Posterior cingulate gyrus (tissue), 11 donors: ENCODE measurements around the gene PGA5.
A peak's percentile ranks its signal among the peaks of the same experiment; 100 is the strongest.

Experiments used
- DNase-seq, 10 donors: peaks; one replicate each; pipeline versions ENCODE4 v3.0.0 to v3.0.0-alpha.2; 2020 to 2021; ENCODE audit warnings: mixed read lengths in 3 of 10
- intact Hi-C: fragments of 100-400 bp; cut with DNase I; formaldehyde crosslinking; loops from one replicate; pipeline ENCODE4 v1.15.1; 2023

Gene PGA5

GRCh38 chr11:61290905-61291690, 50.1 kb downstream of the PGA5 start:
- no peak for DNase-seq
- intact Hi-C loops = no loop called here

- intact Hi-C loops = no loop called here
- peak in 1 of 10 donors; percentile 7 for DNase-seq
Measured at GRCh38 chr11:61292356-61292755, 51.4 kb downstream of the PGA5 start.

- peak in 8 of 10 donors; percentile 26 to 90 (median 43) for DNase-seq
- intact Hi-C loops = no loop called here
Measured at GRCh38 chr11:61293867-61294716, 53.1 kb downstream of the PGA5 start.

GRCh38 chr11:61294717-61295595, 54.0 kb downstream of the PGA5 start, which contains the start of gene VWCE:
Gene VWCE (minus strand): TSS chr11:61295316. CDS start chr11:61295037, 279 bp downstream.
- intact Hi-C loops = no loop called here
- DNase-seq = peak; percentile 32 to 95 (median 65)

DNA sequence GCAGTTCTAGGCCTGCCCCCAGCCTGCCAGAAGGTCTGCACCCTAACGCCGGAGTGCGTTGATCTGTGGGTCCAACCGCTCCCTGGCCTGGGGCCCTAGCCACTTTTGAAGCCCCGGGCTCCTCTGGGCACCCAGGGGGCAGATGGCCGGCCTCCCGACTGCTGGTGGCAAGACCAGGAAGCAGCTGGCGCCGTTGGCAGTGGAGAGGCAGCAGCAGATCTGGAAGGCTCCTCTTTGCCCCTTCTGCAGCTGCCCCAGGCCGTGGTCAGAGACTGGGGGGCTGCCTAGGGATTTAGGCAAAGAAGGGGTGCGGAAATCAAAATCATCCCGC, 54.6 kb downstream of the PGA5 start:
- intact Hi-C loops = no loop called here

GRCh38 chr11:61297341-61297740, 56.4 kb downstream of the PGA5 start:
- no peak for DNase-seq
- intact Hi-C loops = no loop called here

More for the DNA sequence above, 54.6 kb downstream of the PGA5 start:
- no peak for DNase-seq

DNA sequence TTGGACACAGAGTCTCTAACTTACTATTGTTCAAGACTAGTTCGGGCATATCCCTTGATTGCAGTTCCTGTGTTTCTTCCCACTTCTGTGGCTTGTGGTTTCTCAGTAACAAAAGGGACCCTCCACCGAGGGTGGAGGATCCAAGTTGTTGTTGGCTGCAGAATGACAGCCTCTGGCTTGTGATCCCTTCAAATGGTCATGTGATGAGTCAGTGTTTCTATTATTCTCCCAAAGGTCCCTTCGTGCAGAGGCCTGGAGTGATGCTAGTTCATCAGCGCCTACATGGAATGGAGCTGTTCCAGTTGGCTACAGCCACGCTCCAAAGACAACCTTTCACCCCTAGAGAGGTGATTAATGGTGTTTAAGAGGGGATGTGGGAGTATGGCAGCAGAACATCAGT, 56.8 kb downstream of the PGA5 start:
- intact Hi-C loops = no loop called here
- DNase-seq = no peak

- intact Hi-C loops = no loop called here
- no peak for DNase-seq
Measured at GRCh38 chr11:61298663-61299244, 57.8 kb downstream of the PGA5 start.
